Mucosa of gallbladder (tissue), 1 donor: ENCODE results near the gene PPP6R3. TPM values are rescaled to one million over a fixed set of nuclear protein-coding genes. Genes with fewer than 3 reads are reported as not detected.
"Not testable (repeated sequence)": the region's sequence is repeated elsewhere in the genome, so short reads cannot be mapped to it uniquely, and the experiment has no call there.

Source experiments
- DNase-seq: peaks from one replicate; pipeline ENCODE4 v3.0.0-alpha.2; 2020; ENCODE audit warnings: low spot score
- total RNA-seq: library from RNA; stranded (reverse); gene quantifications from one replicate; pipeline ENCODE4 v1.2.1, GENCODE V29; 2021
- donor health status: DM: no; HTN: no; CAD: no.

The PPP6R3 gene
- total RNA-seq, 1 donor from 2014 or later = 114 TPM

- no peak for DNase-seq
Measured at GRCh38 chr11:68457216-68457897, 3.2 kb upstream of the PPP6R3 start.

GRCh38 chr11:68457898-68458249, 2.7 kb upstream of the PPP6R3 start:
- DNase-seq = no peak

GRCh38 chr11:68458340-68458739, 2.2 kb upstream of the PPP6R3 start:
- DNase-seq = not testable (repeated sequence)

GRCh38 chr11:68459886-68460740, 439 bp upstream of the PPP6R3 start:
- DNase-seq = peak; percentile 98

- DNase-seq = no peak
Measured at GRCh38 chr11:68461575-68461917, 994 bp downstream of the PPP6R3 start.

GRCh38 chr11:68463714-68464113, 3.2 kb downstream of the PPP6R3 start:
- DNase-seq = no peak

GRCh38 chr11:68467201-68467834, 6.8 kb downstream of the PPP6R3 start:
- no peak for DNase-seq

GRCh38 chr11:68468217-68468828, 7.8 kb downstream of the PPP6R3 start:
- no peak for DNase-seq

- no peak for DNase-seq
Measured at GRCh38 chr11:68469122-68469521, 8.6 kb downstream of the PPP6R3 start.

GRCh38 chr11:68469642-68470041, 9.1 kb downstream of the PPP6R3 start:
- no peak for DNase-seq

- no peak for DNase-seq
Measured at GRCh38 chr11:68470304-68470811, 9.8 kb downstream of the PPP6R3 start.

- DNase-seq = no peak
Measured at GRCh38 chr11:68471360-68472340, 11.1 kb downstream of the PPP6R3 start.

- DNase-seq = no peak
Measured at GRCh38 chr11:68472778-68473177, 12.2 kb downstream of the PPP6R3 start.

GRCh38 chr11:68473693-68474092, 13.1 kb downstream of the PPP6R3 start:
- DNase-seq = no peak

GRCh38 chr11:68475626-68476025, 15.1 kb downstream of the PPP6R3 start:
- not testable (repeated sequence) for DNase-seq

- no peak for DNase-seq
Measured at GRCh38 chr11:68479390-68479789, 18.8 kb downstream of the PPP6R3 start.

GRCh38 chr11:68480193-68480592, 19.6 kb downstream of the PPP6R3 start:
- DNase-seq = no peak

GRCh38 chr11:68480852-68481510, 20.4 kb downstream of the PPP6R3 start:
- DNase-seq = no peak

GRCh38 chr11:68481579-68482240, 21.2 kb downstream of the PPP6R3 start:
- no peak for DNase-seq

GRCh38 chr11:68488623-68489022, 28.1 kb downstream of the PPP6R3 start:
- DNase-seq = no peak
